Panc1 (cell line): Measurements from ENCODE around the gene RSAD1.

Experiments used
- CTCF ChIP-seq: fragments of 450-650 bp; IDR thresholded peaks from 2 replicates; pipeline ENCODE4 v1.5.1; 2017; ENCODE audit warnings: mild to moderate bottlenecking
- POLR2AphosphoS5 ChIP-seq: IDR thresholded peaks from 2 replicates; pipeline ENCODE4 v1.6.1; 2012; ENCODE audit warnings: mild to moderate bottlenecking, low read depth, low read length, moderate library complexity
- TCF7L2 ChIP-seq: IDR thresholded peaks from 2 replicates; pipeline ENCODE4 v1.6.1; 2011; ENCODE audit warnings: mild to moderate bottlenecking, low read depth, low read length, inconsistent platforms

DNA sequence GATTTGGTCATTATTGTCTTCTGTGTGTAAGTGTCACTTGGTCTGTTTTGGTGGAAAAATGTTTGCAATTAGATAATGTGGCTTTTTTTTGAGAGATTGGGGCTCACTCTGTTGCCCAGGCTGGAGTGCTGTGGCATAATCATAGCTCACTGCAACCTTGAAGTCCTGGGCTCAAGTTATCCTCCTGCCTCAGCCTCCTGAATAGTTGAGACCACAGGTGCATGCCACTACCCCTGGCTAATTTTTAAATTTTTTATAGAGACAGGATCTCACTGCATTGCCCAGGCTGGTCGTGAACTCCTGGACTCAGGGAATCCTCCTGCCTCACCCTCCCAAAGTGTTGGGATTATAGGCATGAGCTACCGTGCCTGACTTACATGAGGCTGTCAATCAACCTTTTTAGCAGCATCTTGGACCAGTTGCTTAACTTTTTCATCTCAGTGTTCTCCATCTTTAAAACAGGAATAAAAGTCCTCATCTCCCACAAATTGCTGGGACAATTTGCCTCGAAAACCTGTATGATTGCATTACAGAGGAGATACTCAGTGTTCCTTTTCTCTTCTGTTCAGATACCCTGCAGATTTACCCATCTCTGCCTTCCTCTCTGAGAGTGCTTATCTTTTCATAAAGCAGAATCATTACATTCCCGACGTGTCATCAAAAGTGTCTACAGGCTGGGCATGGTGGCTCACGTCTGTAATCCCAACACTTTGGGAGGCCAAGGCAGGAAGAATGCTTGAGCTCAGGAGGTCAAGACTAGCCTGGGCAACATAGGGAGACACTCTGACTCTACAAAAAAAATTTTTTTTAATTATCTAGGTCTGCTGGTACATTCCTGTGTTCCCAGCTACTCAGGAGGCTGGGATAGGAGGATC is 33.6 kb upstream of the RSAD1 start:
- TF ChIP-seq CTCF = no peak
- TF ChIP-seq TCF7L2 = no peak
- no peak for TF ChIP-seq POLR2AphosphoS5
